GM10248 (cell line): Measurements from ENCODE around the gene METTL1.
A peak's percentile ranks its signal among the peaks of the same experiment; 100 is the strongest.

Source experiments
- CTCF ChIA-PET: fragments of 300-600 bp; sonication (Branson Sonifier 250); formaldehyde crosslinking; extraction: SDS; loops from one replicate; lab custom pipeline; 2021; ENCODE audit warnings: antibody characterized with exemption; lab: Yijun Ruan, JAX
- POLR2A ChIA-PET: fragments of 350-650 bp; sonication (Branson Sonifier 250); formaldehyde crosslinking; extraction: SDS; loops from one replicate; lab custom pipeline; 2020; ENCODE audit warnings: antibody characterized with exemption; lab: Yijun Ruan, JAX
- DNase-seq: peaks from one replicate; pipeline ENCODE4 v3.0.0; 2012; ENCODE audit errors: extremely low spot score
- CTCF ChIP-seq: IDR thresholded peaks from 2 replicates; pipeline ENCODE4 v1.5.1; 2012; ENCODE audit warnings: mild to moderate bottlenecking, low read depth; ENCODE audit errors: extremely low read depth, missing control alignments, control extremely low read depth

The METTL1 gene

GRCh38 chr12:57720606-57721595, 51.0 kb downstream of the METTL1 start:
- no peak for DNase-seq
- ChIA-PET POLR2A (no interaction called here), CTCF (interaction anchor here (1.2 to 2.8 kb wide), 3 partner anchors 12 to 27 kb away, joined by 3 to 9 read pairs (median 9); partner anchors contain the start of gene OS9)
- no peak for TF ChIP-seq CTCF

GRCh38 chr12:57719777-57720605, 51.9 kb downstream of the METTL1 start:
- ChIA-PET POLR2A (no interaction called here), CTCF (interaction anchor here (1.2 to 2.8 kb wide), 6 partner anchors 11 to 36 kb away, joined by 3 to 9 read pairs (median 5); partner anchors contain the start of gene OS9)
- DNase-seq: peak; percentile 10
- no peak for TF ChIP-seq CTCF

GRCh38 chr12:57718641-57719528, 53.0 kb downstream of the METTL1 start:
- CTCF ChIA-PET: interaction anchor here (1.0 to 2.8 kb wide), 7 partner anchors 14 to 86 kb away, joined by 3 to 9 read pairs (median 5); partner anchors contain the start of genes B4GALNT1 and OS9
- POLR2A ChIA-PET: no interaction called here
- no peak for TF ChIP-seq CTCF
- DNase-seq: peak; percentile 4
